CD14-positive monocyte (primary cell): ENCODE results near the gene PDE6B. TPM values are rescaled to one million over a fixed set of nuclear protein-coding genes. Genes with fewer than 3 reads are reported as not detected.
A peak's percentile ranks its signal among the peaks of the same experiment; 100 is the strongest.

Experiments used
- DNase-seq, 3 donors: peaks; one replicate each; pipeline ENCODE4 v3.0.0-alpha.2; 2011 to 2022
- H2AFZ ChIP-seq: 2 replicates; pipeline ENCODE4 v1.6.0; 2012; ENCODE audit warnings: mild to moderate bottlenecking, low read depth, low read length, inconsistent platforms; ENCODE audit not compliant: insufficient read depth, poor library complexity, severe bottlenecking
- H3K27ac ChIP-seq, 2 donors: 1 replicate in 1 of 2; 2 replicates in 1 of 2; pipeline ENCODE4 v1.5.1; 2012 to 2013; ENCODE audit warnings: low read length in 2 of 2, control low read depth in 1 of 2, inconsistent platforms in 1 of 2, low read depth in 1 of 2, mild to moderate bottlenecking in 1 of 2
- H3K27me3 ChIP-seq, 2 donors: one replicate each; pipeline versions ENCODE4 v1.6.0 to v1.6.1; 2011 to 2013; ENCODE audit warnings: low read length in 2 of 2; ENCODE audit not compliant: control insufficient read depth in 2 of 2, insufficient read depth in 2 of 2
- H3K36me3 ChIP-seq, 2 donors: replicated peaks in 1 of 2; 1 replicate in 1 of 2; 2 replicates in 1 of 2; pipeline versions ENCODE4 v1.5.1 to v1.6.1; 2012 to 2013; ENCODE audit warnings: low read length in 2 of 2, control low read depth in 1 of 2, inconsistent platforms in 1 of 2, mild to moderate bottlenecking in 1 of 2; ENCODE audit not compliant: insufficient read depth in 2 of 2, control insufficient read depth in 1 of 2
- H3K4me1 ChIP-seq, 2 donors: 1 replicate in 1 of 2; 2 replicates in 1 of 2; pipeline versions ENCODE4 v1.5.1 to v1.6.1; 2012 to 2013; ENCODE audit warnings: low read length in 2 of 2, control low read depth in 1 of 2, inconsistent platforms in 1 of 2, mild to moderate bottlenecking in 1 of 2, moderate library complexity in 1 of 2; ENCODE audit not compliant: insufficient read depth in 2 of 2, control insufficient read depth in 1 of 2
- H3K4me2 ChIP-seq: replicated peaks from 2 replicates; pipeline ENCODE3; 2012; ENCODE audit warnings: low read length, moderate library complexity, mild to moderate bottlenecking; ENCODE audit not compliant: poor library complexity, severe bottlenecking; ENCODE audit errors: extremely low read depth
- H3K4me3 ChIP-seq, 3 experiments: fragments of 200-600 bp in 1 of 3; sonication (generic) in 1 of 3; replicated peaks in 1 of 3; 1 replicate in 2 of 3; 2 replicates in 1 of 3; pipeline ENCODE4 v1.5.1; 2011 to 2013; ENCODE audit warnings: low read length in 3 of 3, mild to moderate bottlenecking in 3 of 3, control low read depth in 2 of 3, low read depth in 2 of 3, inconsistent platforms in 1 of 3, moderate library complexity in 1 of 3
- H3K79me2 ChIP-seq: 2 replicates; pipeline ENCODE4 v1.6.0; 2012; ENCODE audit warnings: mild to moderate bottlenecking, control low read depth, inconsistent platforms, low read length, moderate library complexity; ENCODE audit not compliant: insufficient read depth
- H3K9ac ChIP-seq: 2 replicates; pipeline ENCODE4 v1.6.0; 2017; ENCODE audit warnings: low read length, mild to moderate bottlenecking; ENCODE audit not compliant: insufficient read depth, poor library complexity, severe bottlenecking
- H3K9me3 ChIP-seq, 2 donors: replicated peaks in 1 of 2; 1 replicate in 1 of 2; 2 replicates in 1 of 2; pipeline versions ENCODE4 v1.5.1 to v1.6.1; 2012 to 2013; ENCODE audit warnings: low read length in 2 of 2, control low read depth in 1 of 2; ENCODE audit not compliant: control insufficient read depth in 1 of 2, insufficient read depth in 1 of 2
- H4K20me1 ChIP-seq: 2 replicates; pipeline ENCODE4 v1.6.0; 2012; ENCODE audit warnings: mild to moderate bottlenecking, low read length, control low read depth, moderate library complexity; ENCODE audit not compliant: insufficient read depth
- H3K27ac Mint-ChIP-seq, 7 donors: one replicate each; pipeline ENCODE4 v1.8.0; 2020; ENCODE audit warnings: mild to moderate bottlenecking in 7 of 7, mixed read lengths in 7 of 7, moderate library complexity in 6 of 7, inconsistent platforms in 2 of 7
- H3K27me3 Mint-ChIP-seq, 3 donors: one replicate each; pipeline ENCODE4 v1.8.0; 2021 to 2022; ENCODE audit warnings: low read depth in 3 of 3, mild to moderate bottlenecking in 3 of 3, mixed read lengths in 3 of 3, moderate library complexity in 3 of 3, inconsistent platforms in 1 of 3
- H3K36me3 Mint-ChIP-seq, 2 donors: one replicate each; pipeline ENCODE4 v1.8.0; 2020; ENCODE audit warnings: mixed read lengths in 2 of 2, inconsistent platforms in 1 of 2, mild to moderate bottlenecking in 1 of 2
- H3K4me1 Mint-ChIP-seq: one replicate; pipeline ENCODE4 v1.8.0; 2020; ENCODE audit warnings: mild to moderate bottlenecking, mixed read lengths
- H3K4me3 Mint-ChIP-seq, 2 donors: one replicate each; pipeline ENCODE4 v1.8.0; 2020; ENCODE audit warnings: mild to moderate bottlenecking in 2 of 2, mixed read lengths in 2 of 2, moderate library complexity in 1 of 2
- H3K9me3 Mint-ChIP-seq, 7 donors: one replicate each; pipeline ENCODE4 v1.8.0; 2020 to 2022; ENCODE audit warnings: mixed read lengths in 7 of 7, mild to moderate bottlenecking in 6 of 7, moderate library complexity in 6 of 7, inconsistent platforms in 2 of 7
- CTCF ChIP-seq: fragments of 200-600 bp; IDR thresholded peaks from one replicate; pipeline ENCODE4 v1.8.0; 2022; ENCODE audit warnings: antibody characterized with exemption, mild to moderate bottlenecking
- WGBS: methylation state at CpG from one replicate; pipeline ENCODE4 v1.1.5; 2013; ENCODE audit warnings: missing lambda C conversion rate; ENCODE audit not compliant: insufficient coverage; 5-methylcytosine and 5-hydroxymethylcytosine counted together
- intact Hi-C, 2 donors: fragments of 100-400 bp; cut with micrococcal nuclease; formaldehyde crosslinking; loops; one replicate each; pipeline versions ENCODE4 v1.15.0 to v1.15.1; 2023
- polyA plus RNA-seq, 3 donors: library from polyadenylated mRNA; depleted of rRNA in 1 of 3; unstranded in 2 of 3; stranded (reverse) in 1 of 3; fragments of 300-500 nt in 2 of 3; fragments of >200 nt in 1 of 3; fragmentation: Illumina TruSeq in 2 of 3; gene quantifications; 1 replicate in 2 of 3; 2 replicates in 1 of 3; pipeline ENCODE4 v1.2.3, GENCODE V29; 2012 to 2021

The PDE6B gene
- polyA plus RNA-seq, 3 donors = 3.7 to 6.3 (median 4.6) TPM

- Histone ChIP-seq H3K4me2 (peak overlapping the region; percentile 75), H2AFZ (peak overlapping the region; percentile 94), H3K36me3 (peaks cover 12 to 20% of the 10 kb centered on the region in 2 donors), H4K20me1 (no peaks in the 10 kb centered on the region), H3K9me3 (no peaks in the 10 kb centered on the region), H3K27ac (peak overlapping the region; percentile 56 to 96), H3K4me3 (peak overlapping the region; percentile 77 to 92 (median 84)), H3K27me3 (no peaks in the 10 kb centered on the region), H3K79me2 (peaks cover 20% of the 10 kb centered on the region), H3K9ac (peak overlapping the region; percentile 98), H3K4me1 (peaks cover 21 to 24% of the 10 kb centered on the region in 2 donors)
- Mint-ChIP-seq H3K9me3 (no peaks in the 10 kb centered on the region), H3K27ac (peak overlapping the region; percentile 62 to 92 (median 83)), H3K27me3 (peaks cover 5 to 12% (median 9%) of the 10 kb centered on the region in 3 donors), H3K4me3 (peak overlapping the region; percentile 74 to 77), H3K36me3 (peaks cover 22 to 29% of the 10 kb centered on the region in 2 donors), H3K4me1 (peaks cover 15% of the 10 kb centered on the region)
- TF ChIP-seq CTCF = no peak
- no peak for DNase-seq
- intact Hi-C loops = loop anchor here in 1 of 2 donors (10.0 kb wide), 1 partner anchor 180 kb away; the partner anchor contains the start of genes PIGG and ZNF721
- WGBS = 53% methylated on average over 21 of the region's 26 CpGs
These were observed 49.9 kb downstream of the PDE6B start for GRCh38 chr4:675036-675882.

GRCh38 chr4:675980-676870, 50.9 kb downstream of the PDE6B start:
- H3K9me3 ChIP-seq = no peaks in the 10 kb centered on the region
- H3K4me1 Mint-ChIP-seq = peaks cover 22% of the 10 kb centered on the region
- no peak overlapping the region for H3K4me2 ChIP-seq
- H3K4me3 ChIP-seq = no peak overlapping the region
- peaks cover 12 to 14% of the 10 kb centered on the region in 2 donors for H3K36me3 ChIP-seq
- no peak overlapping the region for H3K27ac Mint-ChIP-seq
- intact Hi-C loops = loop anchor here in 1 of 2 donors (10.0 kb wide), 1 partner anchor 181 kb away; the partner anchor contains the start of genes PIGG and ZNF721
- peaks cover 20% of the 10 kb centered on the region for H3K79me2 ChIP-seq
- DNase-seq = no peak
- H4K20me1 ChIP-seq = peaks cover 4% of the 10 kb centered on the region
- peak overlapping the region in 1 of 2 donors; percentile 37 for H3K4me3 Mint-ChIP-seq
- WGBS = 90% methylated on average over 15 of the region's 19 CpGs
- peaks cover 31 to 34% of the 10 kb centered on the region in 2 donors for H3K4me1 ChIP-seq
- H3K36me3 Mint-ChIP-seq = peaks cover 15 to 20% of the 10 kb centered on the region in 2 donors
- no peak for TF ChIP-seq CTCF
- H3K9ac ChIP-seq = no peak overlapping the region
- H3K9me3 Mint-ChIP-seq = no peaks in the 10 kb centered on the region
- no peak overlapping the region for H3K27ac ChIP-seq
- peaks cover 5 to 19% (median 10%) of the 10 kb centered on the region in 3 donors for H3K27me3 Mint-ChIP-seq
- H3K27me3 ChIP-seq = no peaks in the 10 kb centered on the region
- no peak overlapping the region for H2AFZ ChIP-seq
